OCI-M1 (cell line): Measurements from ENCODE around the gene HPD.
"Not testable (repeated sequence)": the region's sequence is repeated elsewhere in the genome, so short reads cannot be mapped to it uniquely, and the experiment has no call there.

Experiments used
- DNase-seq: peaks from one replicate; lab custom pipeline; 2025; lab: John Stamatoyannopoulos, UW

HPD gene

DNA sequence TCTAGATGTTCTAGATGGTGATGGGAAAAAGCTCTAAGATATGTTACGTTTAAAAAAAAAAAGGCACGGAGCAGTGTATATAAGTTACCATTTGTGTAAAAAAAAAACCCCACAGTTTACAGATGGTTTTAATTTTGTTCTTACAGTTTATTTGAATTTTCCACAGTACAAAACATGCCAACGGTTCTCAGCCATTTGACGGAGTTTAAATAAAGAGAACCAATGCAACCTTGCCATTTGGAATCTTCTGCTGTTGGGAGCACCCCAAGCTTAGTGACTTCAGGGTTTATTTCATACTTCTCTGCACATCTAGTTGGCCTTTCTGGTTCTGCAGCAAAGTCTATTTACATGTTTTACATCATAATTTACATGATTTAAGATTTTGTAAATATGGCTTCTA lies 7.7 kb upstream of the HPD start:
- no peak for DNase-seq

DNA sequence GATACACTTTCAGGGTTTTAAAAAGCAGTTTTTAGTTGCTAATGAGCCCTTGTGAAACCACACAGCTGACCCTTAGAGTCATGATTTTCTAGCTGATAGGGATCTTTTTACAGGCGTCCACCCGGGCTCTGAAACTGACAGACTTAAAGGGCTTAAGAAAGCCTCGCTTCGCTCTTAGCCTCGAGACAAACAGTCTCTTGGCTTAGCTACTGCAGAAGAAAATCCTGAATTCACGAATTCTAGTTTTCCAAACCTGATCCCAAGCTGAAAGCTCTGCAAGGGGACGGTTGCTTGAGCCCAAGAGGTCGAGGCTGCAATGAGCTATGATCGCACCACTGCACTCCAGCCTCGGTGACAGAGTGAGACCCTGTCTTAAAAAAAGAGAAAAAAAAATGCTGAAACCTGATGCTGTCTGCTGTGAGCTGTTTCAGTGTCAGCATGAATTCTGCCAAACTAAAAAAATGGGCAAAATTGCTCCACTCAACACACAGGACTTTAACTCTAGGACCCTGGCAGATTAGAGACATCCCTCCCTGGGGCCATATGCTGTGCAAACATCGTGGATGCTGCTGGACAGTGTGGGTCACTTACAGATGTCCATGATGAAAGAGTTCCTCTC lies 3.1 kb upstream of the HPD start:
- peak; percentile 26 for DNase-seq

DNA sequence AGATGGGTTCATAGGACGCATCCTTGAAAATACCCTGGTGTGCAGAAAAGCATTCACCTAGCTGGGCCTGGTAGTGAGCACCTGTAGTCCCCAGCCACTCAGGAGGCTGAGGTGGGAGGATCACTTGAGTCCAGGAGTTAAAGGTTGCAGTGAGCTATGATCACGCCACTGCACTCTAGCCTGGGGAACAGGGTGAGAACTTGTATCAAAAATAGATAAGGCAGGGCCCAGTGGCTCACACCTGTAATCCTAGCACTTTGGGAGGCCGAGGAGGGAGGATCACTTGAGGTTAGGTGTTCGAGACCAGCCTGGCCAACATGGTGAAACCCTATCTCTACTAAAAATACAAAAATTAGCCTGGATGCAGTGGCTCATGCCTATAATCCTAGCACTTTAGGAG lies 2.0 kb upstream of the HPD start:
- DNase-seq, result not testable (repeated sequence)

DNA sequence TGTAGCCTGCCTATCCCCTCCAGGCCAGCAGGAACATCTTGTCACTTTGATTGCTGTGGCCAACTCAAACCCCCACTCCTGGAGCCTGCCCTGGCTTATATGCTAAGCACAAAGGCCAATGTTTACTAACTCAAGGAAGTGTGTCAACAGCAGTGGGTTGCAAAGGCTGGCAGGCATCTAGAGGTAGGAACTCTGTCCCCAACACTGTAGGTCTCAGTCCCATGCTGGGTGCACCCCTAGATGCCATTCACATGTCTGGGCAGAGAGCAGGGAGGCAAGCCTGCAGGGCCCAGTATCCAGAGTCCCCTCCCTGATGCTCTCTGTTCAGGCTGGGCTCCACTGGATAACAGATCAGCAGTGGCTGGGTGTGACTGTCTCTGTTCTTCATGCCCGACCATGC lies 1.6 kb upstream of the HPD start:
- DNase-seq, result no peak

DNA sequence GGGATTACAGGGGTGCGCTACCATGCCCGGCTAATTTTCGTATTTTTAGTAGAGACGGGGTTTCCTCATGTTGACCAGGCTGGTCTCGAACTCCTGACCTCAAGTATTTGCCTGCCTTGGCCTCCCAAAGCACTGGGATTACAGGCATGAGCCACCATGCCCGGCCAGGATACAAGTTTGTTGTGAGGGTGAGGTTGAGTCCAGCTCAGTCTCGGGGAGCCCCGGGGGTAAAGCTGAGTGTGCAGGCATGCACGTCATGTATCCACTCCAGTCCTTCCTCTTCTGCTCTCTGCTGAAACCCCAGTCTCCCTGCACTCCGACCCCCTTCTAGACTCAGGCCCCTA lies 369 bp downstream of the HPD start:
- DNase-seq, result no peak

DNA sequence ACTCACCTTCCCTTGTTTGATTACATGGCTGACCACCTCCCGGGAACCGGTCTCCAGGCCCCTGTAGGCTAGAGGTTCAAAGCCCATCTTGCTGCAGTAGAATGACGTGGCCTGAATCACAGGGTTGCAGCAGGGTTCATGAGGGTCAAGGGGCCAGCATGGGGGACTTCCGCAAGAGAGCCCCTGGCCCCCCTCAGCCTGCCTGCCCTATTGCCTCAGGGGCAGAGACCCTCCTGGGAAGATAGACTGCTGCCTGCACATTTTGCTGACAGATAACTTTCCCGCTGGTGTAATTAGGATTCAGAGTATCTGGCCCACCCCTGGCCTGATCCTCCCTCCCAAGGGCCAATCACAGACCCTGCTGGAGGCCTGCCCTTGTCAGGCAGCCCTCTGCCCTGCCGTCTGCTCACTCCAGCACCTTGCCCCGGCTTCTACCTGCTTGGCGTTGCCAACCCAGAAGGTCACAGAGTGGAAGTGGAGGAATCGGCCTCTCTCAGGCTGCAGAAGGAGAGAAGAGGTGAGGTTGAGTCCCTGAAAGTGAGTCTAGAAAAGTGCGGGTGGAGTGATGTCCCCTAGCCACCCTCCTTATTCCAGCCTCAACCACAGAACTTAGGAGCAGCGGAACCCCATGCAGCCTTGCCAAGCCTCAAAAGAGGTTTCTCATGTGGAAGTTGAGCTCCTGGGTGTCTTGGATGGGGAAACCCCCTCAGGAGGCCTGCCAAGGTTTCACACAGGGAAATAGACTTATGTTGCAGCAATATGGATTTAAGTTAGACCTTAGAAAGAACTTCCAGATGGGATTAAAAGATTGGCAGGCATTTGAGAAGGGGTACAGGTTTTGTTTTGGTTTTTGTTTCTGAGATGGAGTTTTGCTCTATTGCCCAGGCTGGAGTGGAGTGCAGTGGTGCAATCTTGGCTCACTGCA lies 1.1 kb downstream of the HPD start:
- DNase-seq, result no peak

DNA sequence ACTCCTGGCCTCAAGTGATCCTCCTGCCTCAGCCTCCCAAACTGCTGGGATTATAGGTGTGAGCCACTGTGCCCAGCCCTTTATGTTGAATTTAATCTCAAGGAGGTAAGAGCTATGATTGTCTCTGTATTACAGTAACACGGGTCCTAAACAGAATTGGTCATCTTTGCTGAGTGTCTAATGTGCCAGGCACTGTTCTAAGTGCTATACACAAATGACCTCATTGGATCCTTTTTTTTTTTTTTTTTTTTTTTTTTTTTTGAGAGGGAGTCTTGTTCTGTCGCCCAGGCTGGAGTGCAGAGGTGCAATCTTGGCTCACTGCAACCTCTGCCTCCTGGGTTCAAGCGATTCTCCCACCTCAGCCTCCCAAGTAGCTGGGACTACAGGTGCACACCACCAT lies 6.3 kb downstream of the HPD start:
- not testable (repeated sequence) for DNase-seq

DNA sequence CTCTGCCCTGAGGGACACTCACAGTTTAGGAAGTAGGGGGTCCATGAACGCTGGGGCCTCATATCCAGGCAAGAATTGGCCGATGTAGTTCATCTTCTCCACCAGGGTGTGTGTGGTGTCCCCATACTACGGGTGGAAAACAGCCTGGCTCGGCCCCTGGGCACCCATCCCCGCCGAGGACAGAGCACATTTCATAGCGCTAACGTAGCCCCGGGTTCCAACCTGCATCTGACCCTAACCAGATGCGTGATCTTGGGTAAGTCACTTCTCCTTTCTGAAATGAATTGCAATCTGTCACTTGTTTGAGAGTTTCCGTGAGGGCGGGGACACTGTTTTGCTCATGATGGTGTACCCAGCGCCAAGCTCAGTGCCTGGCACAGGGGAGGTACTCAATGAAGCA lies 9.0 kb downstream of the HPD start:
- peak; percentile 48 for DNase-seq

DNA sequence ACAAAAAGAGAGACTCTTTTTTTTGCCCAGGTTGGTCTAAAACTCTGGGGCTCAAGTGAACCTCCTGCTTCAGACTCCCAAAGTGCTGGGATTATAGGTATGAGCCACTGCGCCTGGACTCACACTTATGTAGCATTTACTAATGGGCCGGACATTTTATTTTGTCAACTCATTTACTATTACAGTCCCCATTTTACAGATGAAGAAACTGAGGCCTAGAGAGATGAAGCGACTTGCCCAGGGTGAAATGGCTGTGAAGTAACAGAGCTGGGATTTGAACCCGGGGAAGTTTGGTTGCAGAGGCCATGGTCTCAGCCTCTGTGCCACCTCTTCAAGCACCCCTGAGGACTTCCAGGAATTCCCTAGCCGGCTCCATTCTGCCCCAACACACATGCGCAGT lies 9.4 kb downstream of the HPD start:
- DNase-seq, result no peak

DNA sequence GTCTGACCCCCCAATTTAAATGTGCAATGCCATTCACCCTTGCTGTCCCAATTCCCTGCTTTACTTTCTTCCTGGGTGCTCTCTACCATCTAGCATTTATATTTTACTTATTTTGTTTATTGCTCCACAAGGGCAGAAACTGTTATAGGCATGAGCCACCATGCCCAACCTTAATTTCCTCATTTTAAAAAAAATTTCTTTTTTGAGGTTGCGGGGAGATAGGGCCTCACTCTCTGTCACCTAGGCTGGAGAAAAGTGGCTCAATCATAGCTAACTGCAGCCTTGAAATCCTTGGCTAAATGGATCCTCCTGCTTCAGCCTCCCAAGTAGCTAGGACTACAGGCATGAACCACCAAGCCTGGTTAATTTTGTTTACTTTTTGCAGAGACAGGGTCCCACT lies 13.0 kb downstream of the HPD start:
- peak; percentile 74 for DNase-seq

DNA sequence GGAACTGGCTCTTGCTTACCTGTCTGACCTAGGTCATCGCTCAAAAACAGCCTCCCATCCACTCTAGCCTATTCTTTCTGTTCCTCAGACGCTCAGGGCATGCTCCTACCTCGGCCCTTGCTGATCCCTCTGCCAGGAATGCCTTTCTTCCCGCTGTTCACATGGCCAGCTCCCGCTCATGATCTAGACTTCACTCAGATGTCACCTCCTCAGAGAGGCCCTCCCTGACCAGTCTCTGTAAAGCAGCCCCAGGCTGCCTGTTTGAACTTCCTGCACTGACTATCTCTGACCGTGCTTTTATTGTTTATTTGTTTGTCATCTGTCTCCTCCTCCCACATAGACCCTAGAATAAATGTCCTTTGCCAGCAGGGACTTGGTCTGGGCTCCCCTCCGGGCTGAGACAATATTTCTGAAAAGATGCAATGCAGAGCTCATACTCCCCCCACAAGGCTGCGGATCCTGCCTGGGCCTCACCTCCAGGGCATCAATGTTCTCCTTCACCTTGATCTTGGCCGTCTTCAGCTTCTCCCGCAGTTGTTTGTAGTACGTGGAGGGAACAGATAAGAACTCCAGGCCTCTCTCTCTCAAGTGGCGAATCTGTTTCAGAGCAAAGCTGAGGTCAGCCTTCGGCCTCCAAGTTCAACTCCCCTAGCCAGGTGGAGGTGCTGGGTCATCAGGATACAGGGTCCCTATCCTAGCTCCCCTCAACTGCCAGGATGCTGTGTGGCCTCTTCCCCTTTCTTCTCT lies 15.2 kb downstream of the HPD start:
- no peak for DNase-seq

DNA sequence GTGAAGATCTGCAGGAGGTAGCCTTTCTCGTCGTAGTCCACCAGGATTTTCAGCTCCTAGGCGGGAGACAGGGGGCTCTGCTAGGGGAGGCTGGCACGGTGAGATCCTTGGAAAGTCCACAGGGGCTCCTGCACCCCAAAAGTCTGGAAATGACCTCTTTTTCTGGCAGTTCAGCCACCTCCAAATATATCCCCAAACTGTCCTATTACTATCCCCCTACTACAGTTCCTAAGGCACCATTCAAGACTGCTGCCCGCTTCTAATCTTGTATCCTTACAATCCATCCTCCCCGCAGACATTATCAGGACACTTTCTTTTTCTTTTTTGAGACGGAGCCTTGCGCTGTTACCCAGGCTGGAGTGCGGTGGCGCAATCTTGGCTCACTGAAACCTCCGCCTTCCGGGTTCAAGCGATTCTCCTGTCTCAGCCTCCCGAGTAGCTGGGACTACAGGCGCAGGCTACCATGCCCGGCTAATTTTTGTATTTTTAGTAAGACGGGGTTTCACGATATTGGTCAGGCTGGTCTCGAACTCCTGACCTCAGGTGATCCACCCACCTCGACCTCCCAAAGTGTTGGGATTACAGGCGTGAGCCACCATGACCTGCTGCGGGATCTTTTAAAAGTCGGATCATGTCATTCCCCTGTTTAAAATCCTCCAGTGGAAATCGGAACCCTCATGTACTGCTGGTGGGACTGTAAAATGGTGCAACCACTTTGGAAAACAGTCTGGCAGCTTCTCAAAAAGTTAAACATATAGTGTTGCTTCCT lies 18.5 kb downstream of the HPD start:
- peak; percentile 46 for DNase-seq

DNA sequence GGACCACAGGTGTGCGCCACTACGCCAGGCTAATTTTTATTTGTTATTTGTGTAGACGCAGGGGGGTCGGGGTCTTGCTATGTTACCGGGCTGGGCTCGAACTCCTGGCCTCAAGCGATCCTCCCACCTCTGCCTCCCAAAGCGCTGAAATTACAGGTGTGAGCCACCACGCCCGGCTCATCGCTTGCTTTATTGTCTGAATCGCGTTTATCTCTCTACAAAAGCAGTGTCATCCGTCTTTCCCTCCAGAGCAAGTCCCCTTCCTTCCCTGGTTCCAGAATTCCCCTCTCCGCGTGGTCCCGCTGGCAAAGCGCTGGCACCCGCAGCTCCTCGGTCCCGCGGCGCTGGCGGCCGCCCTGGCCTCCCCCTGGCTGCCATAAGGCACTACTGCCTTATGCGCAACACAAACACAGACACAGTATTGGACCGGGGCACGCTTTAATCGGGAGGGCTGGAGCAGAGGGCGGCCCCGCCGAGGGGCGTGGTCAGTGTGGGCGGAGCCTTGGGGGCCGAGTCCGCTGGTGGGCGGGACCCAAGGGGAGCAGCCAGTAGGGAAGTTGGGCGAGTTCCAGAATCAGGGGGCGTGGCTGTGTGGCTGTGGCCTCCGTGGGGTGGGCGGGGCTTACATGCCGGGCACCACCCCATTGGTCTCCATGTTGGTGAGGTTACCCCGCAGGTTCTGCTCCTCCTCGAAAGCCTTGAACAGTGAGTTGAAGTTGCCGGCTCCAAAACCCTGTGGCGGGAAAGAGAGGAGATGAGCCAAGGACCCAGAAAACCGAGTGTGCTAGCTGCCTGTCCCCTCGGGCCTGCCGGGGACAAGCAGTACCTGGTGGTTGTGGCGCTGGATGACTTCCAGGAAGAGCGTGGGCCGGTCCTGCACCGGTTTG lies 19.3 kb downstream of the HPD start:
- peak; percentile 99 for DNase-seq

DNA sequence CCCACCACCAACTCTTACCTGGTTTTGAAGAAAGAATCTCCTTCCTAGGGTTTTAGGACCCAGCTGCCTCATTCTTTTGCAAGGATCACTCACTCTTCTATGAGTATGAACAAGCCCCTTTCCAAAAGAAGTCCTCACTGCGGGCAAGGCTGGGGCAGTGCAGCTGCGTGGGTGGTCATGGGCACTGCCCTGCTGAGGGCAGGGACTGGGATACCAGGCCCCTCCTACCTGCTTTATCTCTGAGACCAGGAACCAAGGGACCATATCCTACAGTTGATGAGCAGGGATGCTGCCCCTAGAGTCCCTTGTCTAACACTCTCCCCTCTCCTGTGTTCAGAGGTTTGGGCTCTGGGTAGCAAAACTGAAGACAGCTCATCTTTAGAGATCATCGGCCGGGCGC lies 20.5 kb downstream of the HPD start:
- DNase-seq, result no peak

DNA sequence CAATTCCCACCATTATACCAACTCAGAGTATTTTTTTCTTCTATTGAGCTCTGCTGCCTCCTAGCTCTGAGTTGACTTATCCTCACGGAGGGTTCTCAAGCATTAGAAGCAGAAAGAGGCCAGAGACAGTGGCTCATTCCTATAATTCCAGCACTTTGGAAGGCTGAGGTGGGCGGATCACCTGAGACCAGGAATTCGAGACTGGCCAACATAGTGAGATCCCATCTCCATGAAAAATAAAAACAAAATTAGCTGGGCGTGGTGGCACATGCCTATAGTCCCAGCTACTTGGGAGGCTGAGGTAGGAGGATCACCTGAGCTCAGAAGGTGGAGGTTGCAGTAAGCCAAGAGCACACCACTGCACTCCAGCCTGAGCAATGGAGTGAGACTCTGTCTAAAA lies 21.0 kb downstream of the HPD start:
- DNase-seq, result no peak

DNA sequence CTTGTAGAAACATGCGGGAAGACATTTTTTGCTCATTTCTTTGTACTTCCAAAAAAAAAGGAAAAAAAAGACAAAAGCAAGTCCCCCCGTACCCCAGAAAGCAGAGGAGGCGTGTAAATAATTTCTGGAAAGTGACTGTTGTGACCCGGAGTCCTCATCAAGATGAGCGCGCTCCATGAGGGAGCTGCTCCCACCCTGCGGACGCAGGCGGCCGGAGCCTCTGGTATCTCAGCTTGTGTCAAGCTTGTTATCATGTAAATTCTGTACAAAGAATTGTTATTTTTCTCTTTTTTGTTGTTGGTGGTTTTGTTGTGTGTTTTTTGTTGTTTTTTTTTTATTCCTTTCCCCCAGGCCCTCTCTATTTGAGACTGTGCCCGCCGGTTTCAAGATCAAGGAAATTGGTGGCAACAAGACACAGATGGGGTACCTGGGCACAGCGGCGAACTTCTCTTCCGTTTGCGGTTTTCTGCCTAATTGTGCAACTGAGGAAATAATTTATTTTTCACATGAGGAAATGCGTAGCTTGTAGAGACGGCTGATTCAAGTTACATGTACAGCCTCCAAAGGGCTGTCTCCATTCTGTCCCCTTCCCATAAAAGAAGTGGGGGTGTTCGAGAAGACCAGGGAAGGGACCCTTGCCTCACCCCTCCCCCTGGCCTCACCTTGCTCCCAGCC lies 27.0 kb downstream of the HPD start:
- no peak for DNase-seq

DNA sequence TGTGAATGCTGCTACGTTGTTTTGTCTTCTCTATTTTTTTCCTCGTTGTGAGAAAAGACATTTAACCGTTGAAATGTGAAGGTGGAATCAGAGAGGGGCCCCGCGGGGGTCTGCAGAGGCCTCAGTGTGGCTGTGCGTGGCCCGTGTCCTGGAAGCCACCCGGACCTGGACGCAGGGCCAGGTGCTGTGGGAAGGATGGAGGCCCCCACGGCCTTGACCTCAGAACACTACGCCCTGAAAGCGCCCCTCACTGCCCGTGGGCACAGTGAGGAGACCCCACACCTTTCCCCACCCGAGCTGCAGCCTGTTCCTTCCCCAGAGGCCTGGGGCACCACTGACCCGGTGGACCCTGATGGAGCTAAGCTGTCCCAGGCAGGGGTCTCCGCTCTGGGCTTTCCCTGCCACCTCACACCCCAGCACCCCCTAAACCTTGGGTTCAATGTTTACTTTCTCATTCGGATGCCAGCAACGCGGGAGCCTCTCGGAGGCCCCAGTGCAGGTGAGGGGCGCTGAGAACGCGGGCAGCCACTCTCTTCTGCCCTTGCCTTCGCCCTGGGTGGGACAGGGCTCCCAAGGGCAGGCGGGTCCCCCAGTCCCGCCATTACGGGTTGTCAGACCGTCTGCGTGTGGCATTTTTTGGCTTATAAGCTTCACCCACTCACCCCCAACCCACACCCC lies 27.9 kb downstream of the HPD start:
- DNase-seq, result no peak

DNA sequence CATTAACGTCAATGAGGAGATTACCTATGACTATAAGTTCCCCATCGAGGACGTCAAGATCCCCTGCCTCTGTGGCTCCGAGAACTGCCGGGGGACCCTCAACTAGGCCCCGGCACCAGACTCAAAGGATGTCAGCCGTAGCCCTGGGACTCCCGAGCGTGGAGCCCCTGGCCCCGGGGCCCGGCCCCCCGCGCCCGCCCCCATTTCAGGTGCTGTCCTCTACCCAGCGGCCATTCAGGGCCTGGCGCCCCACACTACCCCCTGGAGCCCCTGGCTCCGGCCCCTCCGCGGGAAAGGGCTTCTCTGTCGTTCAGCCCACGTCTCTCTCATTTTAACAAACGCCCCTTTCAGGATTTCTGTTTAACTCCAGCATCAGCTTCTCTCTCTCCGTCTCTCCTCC lies 28.5 kb downstream of the HPD start:
- no peak for DNase-seq

DNA sequence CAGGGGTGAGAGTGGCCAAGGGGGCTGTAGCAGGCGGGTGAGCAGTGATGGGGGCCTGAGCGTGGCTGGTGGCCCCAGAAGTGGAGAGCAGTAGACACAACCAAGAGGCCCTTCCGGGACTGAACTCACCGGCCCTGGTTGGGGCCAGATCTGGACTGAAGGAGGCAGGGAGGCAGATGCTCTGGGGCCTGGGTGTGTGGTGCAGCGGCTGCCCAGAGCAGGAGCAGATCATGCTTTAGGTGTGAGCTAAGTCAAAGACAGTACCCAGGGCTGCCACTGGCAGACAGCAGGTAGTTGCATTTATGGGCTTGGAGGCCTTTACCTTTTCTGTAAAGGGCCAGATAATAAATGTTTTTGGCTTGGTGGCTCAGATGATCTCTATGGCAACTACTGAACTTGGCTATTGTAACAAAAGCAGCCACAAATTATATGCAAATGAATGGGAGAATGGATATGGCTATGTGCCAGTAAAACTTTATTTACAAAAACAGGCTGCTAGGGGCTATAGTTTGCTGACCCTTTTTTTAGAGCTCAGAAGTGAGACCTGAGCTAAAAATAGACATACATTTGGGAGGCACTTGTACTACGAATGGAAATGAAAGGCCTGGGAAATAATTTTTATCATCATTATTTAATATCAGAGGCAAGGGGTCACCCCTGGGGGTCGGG lies 29.3 kb downstream of the HPD start:
- no peak for DNase-seq

DNA sequence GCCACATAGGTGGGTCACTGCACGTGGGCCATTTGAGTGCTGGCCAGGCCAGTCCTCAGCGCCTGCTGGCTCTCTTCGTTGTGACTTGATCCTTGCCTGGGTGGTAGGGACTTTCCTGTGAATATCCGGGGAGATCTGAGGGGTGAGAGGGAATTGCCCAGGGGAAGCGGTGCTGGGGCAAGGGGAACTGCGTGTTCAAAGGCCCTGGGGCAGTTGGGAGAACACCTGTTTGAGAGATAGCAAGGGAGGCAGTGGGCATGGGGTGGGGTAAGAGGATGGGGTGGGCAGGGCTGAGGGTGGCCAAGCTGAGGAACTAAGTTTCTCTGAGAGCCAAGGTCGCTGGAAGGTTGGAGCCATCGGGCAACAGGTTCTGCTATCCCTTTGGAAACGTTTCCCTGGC lies 29.8 kb downstream of the HPD start:
- no peak for DNase-seq
